PC-9 (cell line): ENCODE data around the gene MYBPH. TPM values are rescaled to one million over a fixed set of nuclear protein-coding genes. Genes with fewer than 3 reads are reported as not detected.

ENCODE experiments used
- BruUV-seq: library from RNA; stranded (reverse); fragments of 400-500 nt; replicated peaks from 2 replicates; lab custom pipeline; 2021; lab: Mats Ljungman, UMichigan
- CTCF ChIA-PET: fragments of 300-600 bp; sonication (Branson Sonifier 250); formaldehyde crosslinking; loops from one replicate; lab custom pipeline; 2022; ENCODE audit warnings: antibody characterized with exemption; lab: Charles Lee
- POLR2A ChIA-PET: fragments of 300-600 bp; sonication (Branson Sonifier 250); formaldehyde crosslinking; loops from one replicate; lab custom pipeline; 2022; ENCODE audit warnings: antibody characterized with exemption; ENCODE audit not compliant: unreplicated experiment; lab: Charles Lee
- DNase-seq, 2 experiments: peaks; one replicate each; pipeline versions ENCODE4 v3.0.0 to v3.0.0-alpha.2; 2015 to 2022; ENCODE audit warnings: mixed read lengths in 1 of 2
- H2AFZ ChIP-seq: fragments of 200-600 bp; sonication (generic); 2 replicates; pipeline ENCODE4 v1.8.1; 2017; ENCODE audit warnings: antibody characterized with exemption
- H3F3A ChIP-seq: fragments of 200-600 bp; sonication (generic); 2 replicates; pipeline ENCODE4 v1.8.1; 2017; ENCODE audit warnings: antibody characterized with exemption, mild to moderate bottlenecking, low read depth; ENCODE audit not compliant: insufficient read depth
- H3K27ac ChIP-seq: fragments of 200-600 bp; sonication (generic); 2 replicates; pipeline ENCODE4 v1.6.1; 2016; ENCODE audit warnings: mixed run types
- H3K27me3 ChIP-seq: fragments of 200-600 bp; sonication (generic); 2 replicates; pipeline ENCODE4 v1.6.1; 2016; ENCODE audit warnings: low read depth, mixed run types; ENCODE audit not compliant: insufficient read depth
- H3K36me3 ChIP-seq: fragments of 200-600 bp; sonication (generic); 2 replicates; pipeline ENCODE4 v1.6.1; 2016; ENCODE audit warnings: low read depth, mixed run types
- H3K4me1 ChIP-seq: fragments of 200-600 bp; sonication (generic); replicated peaks from 2 replicates; pipeline ENCODE4 v1.6.1; 2016; ENCODE audit warnings: mixed run types; ENCODE audit not compliant: insufficient read depth
- H3K4me2 ChIP-seq: fragments of 200-600 bp; sonication (generic); 2 replicates; pipeline ENCODE4 v1.6.1; 2017; ENCODE audit warnings: mixed run types
- H3K4me3 ChIP-seq: fragments of 200-600 bp; sonication (generic); 2 replicates; pipeline ENCODE4 v1.6.1; 2016; ENCODE audit warnings: mixed run types
- H3K79me2 ChIP-seq: fragments of 200-600 bp; sonication (generic); 2 replicates; pipeline ENCODE4 v1.6.1; 2017; ENCODE audit warnings: low read depth, mixed run types
- H3K9me2 ChIP-seq: fragments of 200-600 bp; sonication (generic); 2 replicates; pipeline ENCODE4 v1.8.1; 2017; ENCODE audit warnings: mild to moderate bottlenecking; ENCODE audit not compliant: insufficient read depth
- H3K9me3 ChIP-seq: fragments of 200-600 bp; sonication (generic); 2 replicates; pipeline ENCODE4 v1.8.1; 2016; ENCODE audit warnings: low read depth; ENCODE audit not compliant: insufficient read depth
- H4K20me1 ChIP-seq: fragments of 200-600 bp; sonication (generic); 2 replicates; pipeline ENCODE4 v1.8.1; 2017; ENCODE audit not compliant: insufficient read depth
- EZH2 ChIP-seq: fragments of 200-600 bp; sonication (generic); IDR thresholded peaks from 2 replicates; pipeline ENCODE4 v1.8.0; 2017; ENCODE audit warnings: antibody characterized with exemption, low read depth
- intact Hi-C: fragments of 100-400 bp; cut with micrococcal nuclease; formaldehyde crosslinking; loops from one replicate; pipeline ENCODE4 v1.10.0; 2022; ENCODE audit not compliant: unreplicated experiment
- total RNA-seq: library from RNA; stranded (reverse); gene quantifications from 2 replicates; pipeline ENCODE4 v1.2.3, GENCODE V29; 2021
- TF ChIP-seq, protein P1 (sequence below): fragments of 200-600 bp; sonication (generic); conservative IDR thresholded peaks from 2 replicates; pipeline ENCODE4 v1.6.1; 2017; ENCODE audit warnings: mixed run types, antibody characterized with exemption, mild to moderate bottlenecking, moderate library complexity

The MYBPH gene
- total RNA-seq, 1 experiment from 2014 or later, result not detected

DNA sequence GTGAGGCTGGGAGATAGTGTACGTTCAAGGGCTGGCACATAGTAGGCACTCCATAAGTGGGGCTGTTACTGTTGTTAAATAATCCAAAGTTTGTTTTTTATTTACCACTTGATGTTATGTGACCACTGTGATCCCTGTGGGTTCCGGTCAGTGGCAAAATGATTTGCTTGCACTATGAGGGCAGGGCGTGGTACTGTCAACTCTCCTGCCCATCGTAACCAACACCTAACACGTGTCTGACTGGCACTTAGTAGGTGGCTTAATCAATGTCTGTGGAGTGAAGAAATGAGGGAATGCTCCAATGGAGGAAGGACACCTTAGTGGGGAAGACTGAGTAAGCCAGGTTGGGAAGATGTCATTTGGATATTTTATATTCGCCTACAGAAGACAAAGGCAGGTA, 33.5 kb downstream of the MYBPH start:
- Histone ChIP-seq H3K4me3 (no peak overlapping the region), H3K79me2 (peaks cover 15% of the 10 kb centered on the region), H3K4me1 (peaks cover 12% of the 10 kb centered on the region), H3K36me3 (peaks cover 10% of the 10 kb centered on the region; the same call in 1 of the 2 replicates), H3K9me3 (no peaks in the 10 kb centered on the region), H3K4me2 (no peak overlapping the region), H3K27ac (no peak overlapping the region), H3K9me2 (no peaks in the 10 kb centered on the region), H3F3A (peaks cover 1% of the 10 kb centered on the region; the same call in 1 of the 2 replicates), H2AFZ (no peak overlapping the region), H3K27me3 (no peaks in the 10 kb centered on the region), H4K20me1 (no peaks in the 10 kb centered on the region)
- BruUV-seq, result no TSS peak
- intact Hi-C loops, result no loop called here
- POLR2A ChIA-PET, result no interaction called here
- no peak for TF ChIP-seq EZH2
- TF ChIP-seq, protein P1, sequence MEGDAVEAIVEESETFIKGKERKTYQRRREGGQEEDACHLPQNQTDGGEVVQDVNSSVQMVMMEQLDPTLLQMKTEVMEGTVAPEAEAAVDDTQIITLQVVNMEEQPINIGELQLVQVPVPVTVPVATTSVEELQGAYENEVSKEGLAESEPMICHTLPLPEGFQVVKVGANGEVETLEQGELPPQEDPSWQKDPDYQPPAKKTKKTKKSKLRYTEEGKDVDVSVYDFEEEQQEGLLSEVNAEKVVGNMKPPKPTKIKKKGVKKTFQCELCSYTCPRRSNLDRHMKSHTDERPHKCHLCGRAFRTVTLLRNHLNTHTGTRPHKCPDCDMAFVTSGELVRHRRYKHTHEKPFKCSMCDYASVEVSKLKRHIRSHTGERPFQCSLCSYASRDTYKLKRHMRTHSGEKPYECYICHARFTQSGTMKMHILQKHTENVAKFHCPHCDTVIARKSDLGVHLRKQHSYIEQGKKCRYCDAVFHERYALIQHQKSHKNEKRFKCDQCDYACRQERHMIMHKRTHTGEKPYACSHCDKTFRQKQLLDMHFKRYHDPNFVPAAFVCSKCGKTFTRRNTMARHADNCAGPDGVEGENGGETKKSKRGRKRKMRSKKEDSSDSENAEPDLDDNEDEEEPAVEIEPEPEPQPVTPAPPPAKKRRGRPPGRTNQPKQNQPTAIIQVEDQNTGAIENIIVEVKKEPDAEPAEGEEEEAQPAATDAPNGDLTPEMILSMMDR, result no peak
- no peak for DNase-seq
- CTCF ChIA-PET, result no interaction called here

DNA sequence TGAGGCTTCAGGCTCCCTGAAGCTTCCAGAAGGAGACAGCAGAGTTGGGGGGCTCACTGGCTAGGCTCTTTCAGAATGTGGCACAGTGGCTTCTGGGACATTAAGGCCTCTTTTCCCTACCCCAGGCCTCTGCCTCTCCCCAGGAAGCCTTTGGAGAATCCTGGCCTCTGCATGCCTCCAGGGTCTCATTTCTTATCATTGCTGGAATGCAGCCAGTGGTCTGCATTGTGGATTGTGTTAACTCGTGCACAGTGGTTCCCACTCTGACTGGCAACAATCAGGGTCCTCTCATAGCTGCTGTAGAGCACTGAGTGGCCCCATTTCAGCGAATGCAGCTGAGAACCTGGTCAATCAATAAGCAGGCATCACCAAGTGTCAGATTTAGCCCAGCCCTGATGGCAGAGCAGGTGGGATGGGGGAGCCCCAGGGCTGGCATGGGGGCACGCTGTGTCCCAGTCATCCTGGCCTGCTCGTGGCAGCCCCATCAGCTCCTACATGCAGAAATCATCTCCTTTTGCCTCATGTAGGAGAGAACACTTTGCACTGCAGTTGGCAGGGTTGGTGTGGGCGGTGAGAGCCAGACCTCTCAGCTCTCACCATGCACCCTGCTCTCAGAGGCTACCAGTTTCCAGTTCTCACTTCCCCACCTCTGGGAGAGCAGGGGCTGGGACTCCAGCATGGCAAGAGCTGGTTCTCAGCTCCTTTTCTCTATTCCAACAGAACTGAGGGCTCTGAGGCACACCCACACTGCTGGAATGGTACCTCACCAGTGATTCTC, 34.7 kb downstream of the MYBPH start:
- Histone ChIP-seq H3F3A (peaks cover 13% of the 10 kb centered on the region; the same call in 1 of the 2 replicates), H3K27ac (no peak overlapping the region), H3K9me3 (no peaks in the 10 kb centered on the region), H3K4me3 (no peak overlapping the region), H4K20me1 (no peaks in the 10 kb centered on the region), H3K79me2 (peaks cover 20% of the 10 kb centered on the region), H3K36me3 (peaks cover 10% of the 10 kb centered on the region; the same call in 1 of the 2 replicates), H2AFZ (no peak overlapping the region), H3K27me3 (no peaks in the 10 kb centered on the region), H3K9me2 (no peaks in the 10 kb centered on the region), H3K4me1 (peaks cover 24% of the 10 kb centered on the region), H3K4me2 (no peak overlapping the region)
- CTCF ChIA-PET, result no interaction called here
- POLR2A ChIA-PET, result no interaction called here
- TF ChIP-seq EZH2, result no peak
- TF ChIP-seq, protein P1, result no peak
- BruUV-seq, result no TSS peak
- no peak for DNase-seq
- intact Hi-C loops, result no loop called here

DNA sequence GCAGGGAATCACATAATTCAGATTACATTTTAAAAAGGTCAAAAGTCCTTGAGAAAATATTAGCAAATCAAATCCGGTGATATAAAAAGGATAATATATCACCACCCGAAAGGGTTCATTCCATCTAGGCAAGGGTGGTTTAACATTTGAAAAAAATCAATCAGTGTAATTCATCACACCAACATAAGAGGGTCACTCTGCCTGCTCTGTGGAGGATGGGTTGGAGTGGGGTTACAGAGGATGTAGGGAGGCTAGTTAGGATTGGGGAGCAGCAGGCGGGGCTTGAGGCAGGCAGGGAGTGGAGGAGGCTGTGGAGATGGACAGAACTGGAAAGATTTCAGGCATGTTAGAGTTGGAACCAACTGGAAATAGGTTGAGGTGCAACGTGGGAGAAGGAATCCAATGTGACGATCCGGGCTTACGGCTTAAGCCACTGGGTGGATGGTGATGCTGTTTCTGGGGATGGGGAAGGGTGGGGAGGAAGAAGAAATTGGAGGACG, 35.6 kb downstream of the MYBPH start:
- Histone ChIP-seq H3K4me3 (no peak overlapping the region), H2AFZ (no peak overlapping the region), H3K9me2 (no peaks in the 10 kb centered on the region), H3K36me3 (peaks cover 10% of the 10 kb centered on the region; the same call in 1 of the 2 replicates), H3K27me3 (no peaks in the 10 kb centered on the region), H4K20me1 (no peaks in the 10 kb centered on the region), H3K4me2 (no peak overlapping the region), H3K79me2 (peaks cover 20% of the 10 kb centered on the region), H3K4me1 (peaks cover 33% of the 10 kb centered on the region), H3K27ac (no peak overlapping the region), H3K9me3 (no peaks in the 10 kb centered on the region), H3F3A (peaks cover 22% of the 10 kb centered on the region)
- intact Hi-C loops, result no loop called here
- ChIA-PET POLR2A (no interaction called here), CTCF (no interaction called here)
- no TSS peak for BruUV-seq
- no peak for TF ChIP-seq EZH2
- TF ChIP-seq, protein P1, result no peak
- no peak for DNase-seq
